Measurements from ENCODE around the gene CDKAL1.

CDKAL1 gene

GRCh38 chr6:20850686-20851416 is 316.6 kb downstream of the CDKAL1 start:
- DNase-seq, result no peak

- DNase-seq, result no peak
Measured at GRCh38 chr6:20851795-20852194, 317.5 kb downstream of the CDKAL1 start.

DNA sequence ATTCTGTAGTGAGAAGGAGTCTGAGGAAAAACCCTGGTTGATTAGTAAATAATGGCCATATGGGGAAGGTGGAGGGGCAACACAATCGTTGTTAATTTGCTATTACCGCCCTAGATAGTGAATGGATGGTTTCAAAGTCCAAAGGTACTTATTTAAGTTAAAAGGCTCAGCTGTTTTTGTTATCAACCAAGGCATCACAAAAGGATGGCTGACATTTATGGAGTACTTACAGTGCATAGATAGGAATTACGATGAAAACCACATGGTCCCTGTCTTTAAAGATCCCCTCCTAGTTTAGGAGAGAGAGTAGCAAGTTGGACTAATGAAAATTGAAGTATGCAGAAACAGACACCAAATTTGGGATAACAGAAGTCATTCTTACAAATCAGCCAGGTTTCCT is 319.6 kb downstream of the CDKAL1 start:
- no peak for DNase-seq

- DNase-seq, result no peak
Measured at GRCh38 chr6:20856681-20857288, 322.5 kb downstream of the CDKAL1 start.

GRCh38 chr6:20861481-20861880 is 327.2 kb downstream of the CDKAL1 start:
- no peak for DNase-seq

GRCh38 chr6:20866036-20866435 is 331.8 kb downstream of the CDKAL1 start:
- no peak for DNase-seq

- no peak for DNase-seq
Measured at GRCh38 chr6:20866935-20867703, 332.9 kb downstream of the CDKAL1 start.

DNA sequence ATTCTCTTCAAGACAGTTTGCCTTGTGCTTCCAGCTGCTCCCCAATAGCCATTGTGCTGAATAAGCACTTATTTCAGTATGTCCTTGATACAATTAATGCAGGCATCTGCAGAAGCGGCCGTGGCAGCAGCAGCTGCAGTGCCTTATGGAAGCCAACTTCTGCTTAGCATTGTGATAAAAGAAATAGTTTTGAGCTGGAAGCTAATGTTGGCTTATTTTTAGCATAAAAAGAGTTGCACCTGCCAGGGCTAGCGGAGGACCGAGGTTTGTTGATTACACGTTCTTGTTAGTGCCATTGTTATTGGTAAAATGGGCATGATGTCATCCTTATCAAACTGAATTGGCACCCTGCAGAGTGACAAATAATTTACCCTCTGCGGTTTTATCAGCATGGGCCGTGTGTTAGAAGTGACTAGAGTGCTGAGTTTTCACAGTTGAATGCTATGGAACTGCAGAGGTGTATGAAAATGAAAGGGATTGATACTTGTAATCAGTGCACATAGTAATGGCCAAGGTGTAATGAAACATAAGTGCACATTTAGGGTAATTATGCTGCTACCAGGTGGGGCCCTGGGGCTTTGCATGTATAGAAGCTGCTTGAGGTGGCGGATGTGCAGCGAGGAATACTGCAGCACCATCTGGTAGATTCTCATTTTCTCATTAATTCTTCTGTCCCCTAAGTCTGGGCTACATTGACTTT is 334.3 kb downstream of the CDKAL1 start:
- no peak for DNase-seq

DNA sequence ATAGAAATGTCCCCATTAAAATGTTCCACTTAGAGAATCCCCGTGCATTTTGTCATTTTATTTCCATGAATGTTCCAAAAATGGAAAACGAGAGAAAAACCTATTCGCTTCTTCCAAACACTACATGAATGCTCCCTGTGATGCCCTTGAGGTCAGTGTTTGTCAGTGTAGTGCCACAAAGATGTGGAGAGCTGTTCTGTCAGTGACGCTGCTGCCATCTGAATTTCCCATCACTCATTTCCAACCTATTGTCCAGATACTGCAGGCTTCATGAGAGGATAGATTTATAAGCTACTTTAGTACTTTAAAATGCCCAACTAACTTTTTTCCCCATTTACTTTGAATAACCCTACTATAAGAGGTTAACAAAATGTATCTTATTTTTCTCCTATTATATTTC is 335.8 kb downstream of the CDKAL1 start:
- DNase-seq, result no peak

DNA sequence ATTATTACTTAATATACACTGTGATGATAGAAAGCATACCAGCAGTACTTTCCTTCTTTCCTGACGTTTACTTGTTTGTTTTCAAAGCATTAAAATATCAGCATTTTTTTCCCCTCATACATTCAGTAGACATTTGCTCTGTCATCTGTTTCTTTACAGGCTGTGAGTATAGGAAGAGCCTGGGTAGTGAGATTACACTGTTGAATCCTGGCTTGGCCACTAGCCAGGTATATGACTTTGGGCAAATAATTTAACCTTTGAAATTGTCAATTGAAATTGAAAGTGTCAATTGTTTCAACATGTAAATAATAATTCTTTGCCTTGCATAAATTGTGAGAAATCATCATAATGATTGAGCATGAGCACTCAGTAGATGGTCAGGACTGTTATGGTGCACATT is 336.2 kb downstream of the CDKAL1 start:
- DNase-seq, result no peak

DNA sequence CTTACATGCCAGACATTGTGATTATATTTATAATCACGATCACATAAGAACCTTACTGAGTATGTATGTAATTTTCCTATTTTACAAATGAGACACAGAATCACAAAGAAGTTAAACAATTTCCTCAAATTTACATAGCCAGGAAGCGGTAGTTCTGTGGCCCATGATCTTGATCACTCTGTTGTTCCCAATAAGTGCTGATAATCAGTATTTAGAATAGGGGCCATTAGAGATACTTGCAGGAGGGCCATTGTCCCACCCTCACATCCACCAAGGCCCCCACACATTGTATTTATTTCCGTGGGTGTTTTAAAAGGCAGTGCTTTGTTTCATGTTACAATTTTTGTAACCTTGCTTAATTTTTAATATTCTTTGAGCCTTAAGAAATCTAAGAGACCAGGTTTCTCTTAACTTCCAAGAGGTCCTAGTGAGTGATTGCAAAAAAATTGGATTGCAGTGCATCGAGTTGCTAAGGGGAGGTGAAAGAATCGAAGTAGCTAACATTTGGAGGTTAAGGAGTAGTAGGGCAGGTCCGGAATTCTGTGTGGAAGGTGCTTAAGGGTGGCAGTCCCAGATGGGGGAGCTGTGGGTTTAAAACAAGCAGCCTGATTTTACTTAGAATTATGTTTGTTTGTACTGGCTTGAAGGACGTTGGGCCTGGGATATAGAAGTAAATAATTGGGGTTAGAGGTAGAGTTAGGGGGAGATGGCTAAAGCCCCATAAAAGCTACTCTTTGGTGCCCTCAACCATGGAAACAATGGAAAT is 339.4 kb downstream of the CDKAL1 start:
- DNase-seq, result peak; percentile 13 to 44

DNA sequence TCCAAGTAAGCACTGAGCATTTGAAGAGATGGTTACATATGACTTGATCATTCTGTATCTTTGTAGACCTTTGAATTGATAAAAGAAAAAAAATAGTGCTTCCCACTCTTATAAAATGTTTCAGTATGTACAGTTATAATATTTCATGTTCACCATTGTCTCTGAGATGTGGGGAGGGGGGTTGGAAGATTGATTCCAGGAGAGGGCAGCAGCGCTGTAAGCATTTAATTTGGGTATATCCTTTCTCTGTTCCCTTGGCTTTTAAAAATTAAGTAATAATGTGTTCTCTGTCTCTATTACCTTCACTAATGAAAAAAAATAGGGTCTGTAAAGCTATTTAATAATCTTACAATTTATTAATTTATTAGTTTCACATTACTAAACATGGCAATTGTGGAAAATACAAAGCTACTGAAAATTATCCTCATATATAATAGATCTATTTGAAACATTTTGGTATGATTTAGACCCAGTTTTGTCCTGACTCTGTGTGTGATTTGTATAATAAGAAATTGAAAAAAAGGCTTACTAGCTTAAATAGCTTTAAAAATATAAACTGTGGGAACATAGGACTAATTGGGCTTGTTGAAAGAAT is 341.2 kb downstream of the CDKAL1 start:
- peak; percentile 46 to 68 for DNase-seq

DNA sequence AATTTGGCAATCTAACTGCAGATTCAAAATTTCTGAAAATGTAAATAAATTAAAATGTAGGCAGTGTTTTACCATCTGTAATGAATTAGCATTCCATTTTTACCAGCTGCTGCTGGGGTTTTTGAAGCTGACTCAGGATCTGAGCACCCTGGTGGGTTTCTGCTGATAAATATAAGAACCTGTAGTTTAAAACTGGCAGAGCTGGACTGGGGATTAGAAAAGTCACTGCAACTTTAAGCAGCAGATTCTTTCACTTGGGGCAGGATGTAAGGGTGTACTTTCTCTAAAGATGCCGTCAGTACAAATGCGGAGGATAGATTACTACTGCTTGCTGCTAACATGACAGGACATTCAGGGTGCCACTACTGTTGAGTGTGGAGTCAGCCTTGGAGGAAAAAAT is 341.8 kb downstream of the CDKAL1 start:
- peak in 1 of 2 experiments; percentile 49 for DNase-seq

DNA sequence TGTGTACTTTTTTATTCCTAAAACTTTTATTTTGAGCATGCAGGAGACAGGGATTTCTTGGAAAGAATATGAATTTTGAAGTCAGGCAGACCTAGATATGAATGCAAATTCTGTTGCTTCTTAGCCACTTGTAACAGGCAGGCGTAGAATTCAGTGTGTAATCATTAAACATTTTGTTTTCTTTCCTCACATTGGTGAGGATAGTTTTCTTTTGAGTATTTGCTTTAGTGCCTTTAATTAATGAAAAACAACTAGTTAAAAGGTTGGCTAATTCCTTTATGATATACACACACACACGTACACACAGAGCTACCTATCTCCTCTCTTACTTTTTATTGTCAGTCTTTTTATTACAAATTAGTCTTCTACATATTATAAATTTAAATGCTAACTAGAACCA is 342.3 kb downstream of the CDKAL1 start:
- no peak for DNase-seq

DNA sequence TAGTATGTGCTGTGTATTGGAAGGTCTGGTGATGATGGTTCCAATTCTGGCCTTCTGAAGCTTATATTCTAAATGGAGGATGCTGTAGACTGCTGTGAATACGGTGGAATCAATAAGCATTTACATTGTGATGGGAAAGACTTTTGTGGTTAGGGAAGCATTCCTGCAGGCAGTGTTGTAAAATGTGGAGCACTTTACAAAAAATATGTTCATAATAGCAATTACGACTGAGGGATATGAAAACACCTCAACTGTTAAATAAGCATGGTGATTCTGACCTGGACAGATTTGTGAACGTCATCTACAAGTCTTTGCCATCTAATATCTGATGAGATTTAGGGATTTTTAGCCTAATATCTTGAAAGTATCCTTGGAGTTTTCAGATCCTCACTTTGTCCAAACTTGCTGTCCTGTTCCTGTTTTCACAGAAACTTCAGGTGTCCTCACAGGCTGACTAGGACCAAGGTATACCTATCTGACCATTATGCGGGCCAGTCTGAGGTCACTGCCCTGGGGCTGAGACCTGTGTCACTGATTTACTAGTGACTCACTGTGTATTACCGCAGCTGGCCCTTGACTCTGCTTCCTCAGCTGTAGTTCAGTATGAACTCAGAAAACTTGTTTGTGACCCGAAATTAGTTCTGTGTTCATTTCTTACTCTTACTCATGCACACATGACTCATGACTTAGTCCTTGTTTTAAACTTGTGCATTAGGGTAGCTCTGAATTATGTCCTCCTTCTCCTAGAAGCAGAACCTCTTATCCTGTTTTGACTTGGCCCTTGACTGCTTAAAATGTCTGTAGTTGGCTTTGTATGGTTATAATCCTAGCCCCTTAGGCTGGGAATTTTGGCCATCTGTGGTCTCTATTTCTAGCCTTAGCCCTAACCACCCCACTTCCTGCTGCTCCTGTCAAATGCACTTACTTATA is 343.0 kb downstream of the CDKAL1 start:
- DNase-seq, result no peak

DNA sequence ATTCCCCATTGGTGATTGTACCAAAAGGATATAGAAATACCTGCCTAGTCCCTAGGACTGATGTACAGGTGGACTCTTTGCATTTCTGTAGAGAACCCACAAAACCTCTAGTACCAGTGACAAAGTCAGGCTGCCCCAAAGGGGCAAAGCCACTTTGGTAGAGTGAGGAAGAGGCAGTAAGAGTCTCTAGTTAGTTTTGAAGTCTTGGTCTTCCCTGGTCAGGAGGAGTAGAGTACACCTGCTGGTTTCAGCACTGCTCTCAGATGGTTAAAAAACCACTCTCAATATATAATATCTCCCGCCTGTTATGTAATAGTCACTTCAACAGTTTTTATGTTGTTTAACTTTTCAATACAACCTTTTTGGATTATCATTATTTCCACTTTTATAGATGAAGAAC is 344.9 kb downstream of the CDKAL1 start:
- no peak for DNase-seq

DNA sequence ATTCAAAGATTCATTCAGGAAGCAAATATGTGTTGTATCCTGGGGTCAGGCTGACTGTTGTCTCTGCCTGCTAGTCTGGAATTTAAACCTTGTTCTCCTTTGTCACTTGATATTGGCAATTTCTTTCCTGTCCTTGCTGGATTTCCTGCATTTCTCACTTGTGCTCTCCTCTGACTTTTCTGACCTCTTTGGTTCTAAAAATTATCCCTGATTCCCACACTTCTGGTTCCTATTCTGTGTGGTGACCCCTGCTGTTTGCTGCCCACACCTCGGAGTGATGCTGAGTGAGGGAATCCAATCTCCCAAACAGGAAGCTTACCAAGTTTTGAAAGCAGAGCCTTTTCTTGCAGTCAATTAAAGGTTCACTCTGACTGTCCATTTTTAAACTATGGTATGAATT is 345.3 kb downstream of the CDKAL1 start:
- no peak for DNase-seq

DNA sequence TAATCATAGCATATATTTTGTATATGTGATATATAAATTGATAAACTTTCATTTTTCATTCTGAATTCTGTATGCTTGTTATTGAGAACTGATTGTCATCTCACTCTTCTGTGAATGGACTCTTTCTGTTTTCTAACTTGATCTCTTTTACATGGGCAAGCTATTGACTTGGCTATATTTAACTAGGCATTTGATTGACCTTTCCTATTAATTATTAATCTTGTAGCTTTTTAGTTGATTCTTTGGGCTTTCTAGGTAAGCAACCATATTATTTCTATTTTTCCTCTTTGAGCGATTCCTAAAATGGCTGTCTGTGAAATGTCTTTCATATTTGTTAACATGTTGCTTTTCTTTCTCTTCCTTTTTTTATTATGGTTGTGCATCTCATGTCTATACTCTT is 347.1 kb downstream of the CDKAL1 start:
- DNase-seq, result no peak

DNA sequence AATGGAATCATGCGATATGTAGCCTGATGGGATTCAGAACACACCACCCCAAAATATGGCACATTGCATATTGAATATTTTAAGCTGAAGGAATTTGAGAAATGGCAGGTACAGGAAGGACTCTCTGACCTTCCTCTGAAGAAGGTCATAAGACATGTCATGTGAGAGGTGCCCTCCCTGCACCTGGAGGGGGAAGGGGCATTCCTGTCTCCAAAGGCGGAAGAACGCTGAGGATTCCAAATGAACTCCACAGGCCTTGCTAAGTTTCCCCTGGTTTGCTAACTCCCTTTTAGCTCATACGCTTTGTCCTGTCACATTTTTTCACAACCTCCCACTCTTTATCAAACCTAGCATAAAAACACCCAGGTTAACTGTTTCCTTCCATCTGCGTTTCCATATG is 347.8 kb downstream of the CDKAL1 start:
- no peak for DNase-seq

- DNase-seq, result no peak
Measured at GRCh38 chr6:20885076-20885475, 350.8 kb downstream of the CDKAL1 start.

- DNase-seq, result no peak
Measured at GRCh38 chr6:20891161-20891560, 356.9 kb downstream of the CDKAL1 start.

Measured in NCI-H526 (cell line).